GF-D8 (cell line): ENCODE data around the gene RBP4.
"Not testable (repeated sequence)": the region's sequence is repeated elsewhere in the genome, so short reads cannot be mapped to it uniquely, and the experiment has no call there.

Source experiments
- DNase-seq: peaks from one replicate; lab custom pipeline; 2025; lab: John Stamatoyannopoulos, UW

RBP4 gene

GRCh38 chr10:93566435-93567276 lies 34.4 kb downstream of the RBP4 start, which contains the start of gene FFAR4:
TSS of gene FFAR4 (plus strand) at chr10:93566665. CDS start at chr10:93566721, 56 bp downstream.
- DNase-seq: no peak

DNA sequence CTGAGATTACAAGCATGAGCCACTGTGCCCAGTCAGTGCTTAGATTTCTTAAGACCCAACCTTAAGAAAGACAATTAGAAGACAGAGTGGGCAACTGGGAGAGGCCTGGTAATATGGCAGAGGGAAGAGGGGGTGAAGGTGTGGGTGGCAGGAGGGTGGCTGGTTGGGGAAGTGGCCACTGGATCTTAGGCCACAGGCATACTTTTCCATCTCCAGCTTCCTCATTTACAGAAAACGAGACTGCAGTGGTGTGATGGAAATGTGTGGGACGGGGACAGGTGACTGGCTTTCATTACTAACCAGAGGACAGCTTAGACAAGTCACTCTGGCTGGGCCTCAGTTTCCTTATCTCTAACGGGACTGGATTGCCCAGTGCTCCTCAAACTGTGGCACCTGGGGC lies 35.6 kb downstream of the RBP4 start:
- no peak for DNase-seq

GRCh38 chr10:93560541-93560940 lies 40.5 kb downstream of the RBP4 start:
- no peak for DNase-seq

GRCh38 chr10:93559490-93559889 lies 41.5 kb downstream of the RBP4 start:
- DNase-seq: no peak

DNA sequence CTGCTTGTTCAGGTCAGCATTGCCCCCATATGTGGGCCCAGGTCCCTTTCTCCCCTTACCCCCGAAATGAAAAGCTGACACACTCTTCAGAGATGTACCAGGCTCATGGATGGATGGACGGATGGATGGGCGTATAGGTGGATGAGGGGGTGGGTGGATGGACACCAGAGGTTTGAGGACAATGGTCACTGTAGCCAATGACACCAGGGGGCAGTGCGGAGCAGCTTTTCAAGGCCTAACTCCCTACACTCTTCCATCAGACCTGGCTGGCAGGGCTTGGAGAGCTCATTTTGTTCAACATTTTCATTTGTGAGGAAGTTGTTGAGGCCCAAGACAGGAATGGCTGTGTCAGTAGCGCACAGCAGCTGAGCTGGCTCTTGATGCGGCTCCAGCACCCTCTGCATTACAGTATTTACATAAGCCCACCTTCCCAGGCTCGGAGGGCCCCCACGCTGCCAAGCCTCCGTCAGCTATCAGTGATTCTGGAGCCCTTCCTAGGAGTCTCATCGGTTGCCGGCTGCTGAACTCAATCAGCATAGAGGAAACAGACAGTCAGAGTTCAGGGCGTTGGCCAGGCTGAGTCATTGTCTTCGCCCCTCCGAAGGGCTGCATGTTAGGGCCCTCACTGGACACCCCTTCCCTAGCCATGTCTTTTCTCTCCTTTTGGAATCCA lies 46.1 kb downstream of the RBP4 start:
- peak; percentile 19 for DNase-seq

- no peak for DNase-seq
Observed at GRCh38 chr10:93554316-93554663, 46.7 kb downstream of the RBP4 start.

DNA sequence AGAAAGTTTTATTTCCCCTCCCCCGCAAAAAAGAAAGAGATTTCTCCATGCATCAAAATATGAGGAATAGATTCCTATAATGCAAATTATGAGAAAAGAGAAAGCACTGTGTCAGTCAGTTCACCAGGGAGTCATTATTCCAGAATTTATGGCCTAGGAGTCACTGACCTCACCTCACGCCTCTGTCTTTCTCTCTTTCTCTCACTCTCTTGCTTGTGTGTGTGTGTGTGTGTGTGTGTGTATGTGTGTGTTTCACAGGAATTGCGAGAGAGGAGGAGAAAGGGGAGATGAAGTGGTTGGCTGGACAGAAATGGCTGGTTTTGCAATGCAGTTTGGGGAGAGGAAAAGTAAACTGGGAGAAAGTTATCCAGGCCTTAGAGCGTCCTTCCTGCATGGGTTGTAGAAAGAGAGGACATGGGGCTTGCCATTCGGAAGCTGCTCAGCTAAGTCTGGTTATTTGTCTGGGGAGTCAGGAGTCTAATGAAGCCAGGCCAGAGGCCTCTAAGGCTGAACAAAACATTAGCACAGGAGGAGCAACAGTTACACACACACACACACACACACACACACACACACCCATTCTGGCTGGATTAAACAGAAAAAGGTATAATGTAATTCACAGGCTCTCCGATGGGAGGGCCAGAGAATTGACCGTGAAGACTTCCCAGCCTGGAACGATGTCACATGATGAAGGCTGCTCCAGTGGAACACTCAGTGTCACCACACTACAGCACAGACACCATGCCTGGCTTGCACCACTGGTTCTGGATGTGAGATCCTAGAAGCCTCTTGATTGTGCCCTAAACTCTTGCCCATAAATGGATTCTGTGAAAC lies 47.3 kb downstream of the RBP4 start:
- DNase-seq: no peak

DNA sequence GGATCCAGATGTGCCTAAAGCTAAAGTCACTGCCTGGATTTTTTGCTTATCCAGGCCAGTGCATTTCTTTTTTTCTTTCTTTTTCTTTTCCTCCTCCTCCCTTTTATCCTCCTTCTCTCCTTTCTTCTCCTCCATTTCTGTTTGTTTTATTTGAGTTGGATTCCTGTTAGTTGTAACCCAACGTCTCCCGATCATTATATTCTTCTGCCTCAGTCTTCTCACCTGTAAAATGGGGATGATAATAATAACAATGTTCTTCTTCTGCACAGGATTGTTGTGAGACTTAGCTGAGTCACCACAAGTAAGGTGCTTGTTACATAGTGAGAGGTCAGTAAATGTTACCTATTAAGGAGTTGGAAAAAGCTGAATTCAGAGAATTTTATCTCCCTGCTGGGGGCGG lies 48.3 kb downstream of the RBP4 start:
- DNase-seq: no peak

DNA sequence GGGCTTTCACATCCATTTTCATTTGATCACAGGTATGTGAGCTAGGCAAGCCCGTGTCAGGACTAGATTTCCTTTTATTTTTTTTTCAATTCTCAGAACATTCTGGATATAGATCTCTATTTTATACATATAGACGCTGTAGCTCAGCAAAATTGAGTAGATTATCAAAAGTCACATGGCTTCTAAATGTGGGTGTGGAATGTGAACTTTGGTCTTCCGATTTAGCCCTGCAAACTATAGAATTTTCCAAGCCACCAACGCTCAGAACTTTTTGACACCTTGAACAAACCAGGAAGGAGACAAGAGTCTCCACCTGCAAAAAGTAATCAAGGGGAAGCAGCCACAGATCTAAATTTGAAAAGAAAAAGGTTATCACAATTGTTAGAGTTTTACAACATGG lies 50.4 kb downstream of the RBP4 start:
- DNase-seq: no peak

DNA sequence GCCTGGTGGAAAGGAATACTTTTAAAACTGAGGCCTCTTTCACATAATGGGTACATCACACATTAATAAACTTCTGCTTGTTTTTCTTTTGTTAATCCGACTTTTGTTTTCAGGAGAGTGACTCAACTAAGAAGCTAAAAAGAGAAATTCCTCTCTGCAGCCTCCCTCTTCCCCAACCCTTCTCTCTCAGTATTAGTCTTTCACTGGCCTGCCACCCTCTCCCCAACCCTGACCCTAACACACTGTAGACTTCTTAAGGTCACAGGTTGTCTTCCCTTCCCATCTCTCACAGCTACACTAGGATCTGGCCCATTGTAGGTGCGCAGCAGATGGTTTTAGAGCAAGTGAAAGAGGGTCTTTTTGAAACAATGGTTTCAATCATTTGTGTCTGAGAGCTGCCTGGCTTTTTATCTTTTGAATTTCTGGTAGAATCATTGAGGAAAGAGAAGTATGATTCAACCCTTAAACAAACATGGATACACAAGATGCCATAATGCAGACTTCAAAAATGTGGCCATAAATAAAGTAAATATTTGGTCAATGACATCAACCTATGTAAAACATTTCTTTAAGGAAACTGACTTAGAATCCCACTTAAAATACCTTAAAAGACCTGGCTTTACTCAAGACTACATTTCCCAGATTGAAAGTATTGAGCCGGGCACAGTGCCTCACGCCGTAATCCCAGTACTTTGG lies 52.5 kb downstream of the RBP4 start:
- no peak for DNase-seq

- no peak for DNase-seq
Observed at GRCh38 chr10:93547522-93547921, 53.5 kb downstream of the RBP4 start.

GRCh38 chr10:93546995-93547394 lies 54.0 kb downstream of the RBP4 start:
- not testable (repeated sequence) for DNase-seq

DNA sequence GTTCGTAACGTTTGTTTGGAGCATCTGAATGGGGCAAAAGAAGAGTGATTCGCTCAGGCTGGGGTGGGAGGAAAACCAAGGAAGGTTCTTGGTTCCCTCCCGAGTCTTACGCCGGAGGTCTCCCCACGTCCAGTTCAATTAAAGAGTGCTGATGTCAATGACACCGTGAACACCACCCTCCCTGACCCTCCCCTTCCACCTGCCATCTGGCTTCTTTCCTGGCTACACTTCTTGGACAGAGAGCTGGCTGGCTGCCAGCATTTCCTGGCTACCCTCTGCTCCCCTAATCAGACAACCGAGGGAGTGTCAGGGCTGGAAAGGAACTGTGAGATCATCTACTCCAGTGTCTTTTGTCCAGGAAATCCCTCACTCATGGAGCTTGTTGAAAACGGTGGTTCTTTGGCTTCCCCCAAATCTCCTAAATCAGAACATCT lies 58.7 kb downstream of the RBP4 start:
- no peak for DNase-seq
